GM21528 (cell line): ENCODE data around the gene ZNF536.
"Not testable (repeated sequence)": the region's sequence is repeated elsewhere in the genome, so short reads cannot be mapped to it uniquely, and the experiment has no call there.

Source experiments
- ATAC-seq: cut with Tn5 transposase; IDR thresholded peaks from one replicate; pipeline ENCODE4 v1.9.1; 2021; ENCODE audit warnings: mild to moderate bottlenecking, moderate library complexity; ENCODE audit not compliant: unreplicated experiment, low FRiP score

Gene ZNF536

GRCh38 chr19:30340771-30341561, 31.2 kb upstream of the ZNF536 start:
- no peak for ATAC-seq

DNA sequence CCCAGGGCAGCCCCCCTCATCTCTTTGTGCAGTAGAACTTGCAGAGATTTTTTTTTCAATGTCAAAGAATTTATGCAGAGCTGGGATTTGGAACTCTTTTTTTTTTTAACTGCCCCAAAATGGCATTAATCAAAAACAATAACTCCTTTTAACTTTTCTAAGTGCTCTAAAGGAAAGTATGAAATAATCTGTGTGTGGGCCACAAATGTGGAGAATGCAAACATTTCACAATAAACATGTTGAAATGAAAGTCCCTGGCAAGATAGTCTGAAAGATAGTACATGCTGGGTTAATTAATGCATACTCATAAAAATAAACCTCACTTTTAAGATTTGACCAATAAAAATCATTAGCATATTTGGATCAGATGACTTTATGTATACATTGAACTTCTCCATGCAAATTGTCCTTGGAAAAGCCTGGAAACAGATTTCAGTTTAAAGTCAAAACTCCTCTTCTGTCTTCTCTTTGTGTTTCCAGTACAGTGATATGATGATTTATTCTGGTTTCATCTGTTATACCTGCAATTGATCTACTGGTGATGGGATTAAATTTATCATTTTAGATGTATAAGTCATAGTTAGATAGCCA, 30.5 kb upstream of the ZNF536 start:
- no peak for ATAC-seq

DNA sequence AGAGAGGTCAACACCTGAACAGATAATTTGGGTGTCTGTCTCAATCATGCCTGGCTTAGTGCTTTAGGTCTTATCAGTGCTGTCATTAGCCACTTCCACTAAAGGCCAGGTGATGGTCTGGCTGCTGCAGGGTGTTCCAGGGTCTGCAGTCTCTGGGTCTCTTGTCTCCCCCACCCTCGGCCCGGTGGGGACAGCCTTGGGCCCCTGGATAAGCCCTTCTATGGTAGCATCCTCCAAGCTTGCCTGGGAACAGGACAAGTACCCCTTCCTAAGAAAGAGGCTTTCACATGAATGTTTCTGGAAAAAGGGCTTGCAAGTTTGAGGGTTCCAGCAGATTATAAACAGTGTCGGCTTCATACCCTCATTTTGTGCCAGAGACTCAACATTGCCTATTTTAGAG, 29.3 kb upstream of the ZNF536 start:
- no peak for ATAC-seq

DNA sequence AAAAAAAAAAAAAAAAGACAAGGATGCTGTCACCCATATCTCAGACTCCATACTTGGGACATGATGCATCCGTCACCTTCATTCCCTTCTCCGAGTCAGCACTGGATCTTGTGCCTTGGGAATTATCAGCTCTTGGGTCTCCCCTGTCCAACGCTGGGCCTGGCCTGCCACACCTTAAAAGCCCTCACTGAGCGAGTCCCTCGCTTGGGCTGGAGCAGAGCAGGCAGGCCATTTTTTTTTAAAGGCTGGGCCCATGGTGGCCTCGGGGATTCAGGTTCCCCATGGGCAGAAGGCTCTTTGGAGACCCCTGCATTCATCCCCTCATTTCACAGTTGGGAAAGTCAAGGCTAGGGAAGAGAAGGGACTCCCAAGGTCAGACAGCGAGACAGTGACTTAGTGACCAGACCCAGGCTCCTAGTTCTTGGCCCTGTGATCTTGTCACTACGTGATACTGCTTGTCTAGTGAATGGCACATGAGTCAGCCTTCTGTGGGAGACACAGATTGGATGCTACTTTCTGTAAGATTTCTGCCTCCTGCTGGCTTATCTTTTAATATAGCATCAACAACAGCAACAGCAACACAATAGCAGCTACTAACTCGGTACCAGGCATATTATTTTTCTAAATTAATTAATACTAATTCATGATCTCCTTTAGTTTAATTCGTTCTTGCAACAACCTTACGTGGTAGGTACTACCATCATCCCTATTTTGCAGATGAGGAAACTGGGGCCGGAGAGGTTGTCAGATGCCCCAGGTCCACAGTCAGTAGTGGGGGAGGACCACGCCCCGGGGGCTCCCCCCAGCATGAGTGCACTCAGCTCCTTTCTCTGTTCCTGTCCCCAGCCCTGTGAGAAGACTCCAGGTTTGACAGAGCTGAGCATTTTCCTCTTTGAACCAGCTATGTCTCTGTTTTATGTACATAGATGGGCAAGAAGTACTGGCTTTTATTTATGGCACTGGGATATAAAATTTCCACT, 27.4 kb upstream of the ZNF536 start:
- ATAC-seq, result no peak

DNA sequence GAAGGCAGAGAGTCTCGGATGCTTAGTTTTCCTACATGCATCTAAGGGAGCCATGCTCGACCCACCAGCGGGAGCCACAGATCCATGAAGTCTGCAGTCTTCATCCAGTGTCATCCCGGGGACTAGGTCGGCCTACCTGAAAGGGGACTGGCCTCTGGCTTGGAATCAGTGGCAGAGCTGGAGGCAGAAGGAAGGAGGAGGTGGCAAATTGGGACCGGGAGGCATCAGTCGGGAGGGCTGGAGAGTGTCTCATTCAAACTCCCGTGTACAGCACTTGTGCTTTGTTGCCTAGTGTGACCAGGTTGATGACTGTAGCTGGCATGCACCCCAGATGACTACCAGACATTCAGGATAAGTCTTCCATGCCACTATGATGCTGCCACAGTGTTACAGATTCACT, 26.5 kb upstream of the ZNF536 start:
- no peak for ATAC-seq

- not testable (repeated sequence) for ATAC-seq
Observed at GRCh38 chr19:30346468-30346867, 25.7 kb upstream of the ZNF536 start.

GRCh38 chr19:30349131-30349730, 23.0 kb upstream of the ZNF536 start:
- ATAC-seq, result no peak

DNA sequence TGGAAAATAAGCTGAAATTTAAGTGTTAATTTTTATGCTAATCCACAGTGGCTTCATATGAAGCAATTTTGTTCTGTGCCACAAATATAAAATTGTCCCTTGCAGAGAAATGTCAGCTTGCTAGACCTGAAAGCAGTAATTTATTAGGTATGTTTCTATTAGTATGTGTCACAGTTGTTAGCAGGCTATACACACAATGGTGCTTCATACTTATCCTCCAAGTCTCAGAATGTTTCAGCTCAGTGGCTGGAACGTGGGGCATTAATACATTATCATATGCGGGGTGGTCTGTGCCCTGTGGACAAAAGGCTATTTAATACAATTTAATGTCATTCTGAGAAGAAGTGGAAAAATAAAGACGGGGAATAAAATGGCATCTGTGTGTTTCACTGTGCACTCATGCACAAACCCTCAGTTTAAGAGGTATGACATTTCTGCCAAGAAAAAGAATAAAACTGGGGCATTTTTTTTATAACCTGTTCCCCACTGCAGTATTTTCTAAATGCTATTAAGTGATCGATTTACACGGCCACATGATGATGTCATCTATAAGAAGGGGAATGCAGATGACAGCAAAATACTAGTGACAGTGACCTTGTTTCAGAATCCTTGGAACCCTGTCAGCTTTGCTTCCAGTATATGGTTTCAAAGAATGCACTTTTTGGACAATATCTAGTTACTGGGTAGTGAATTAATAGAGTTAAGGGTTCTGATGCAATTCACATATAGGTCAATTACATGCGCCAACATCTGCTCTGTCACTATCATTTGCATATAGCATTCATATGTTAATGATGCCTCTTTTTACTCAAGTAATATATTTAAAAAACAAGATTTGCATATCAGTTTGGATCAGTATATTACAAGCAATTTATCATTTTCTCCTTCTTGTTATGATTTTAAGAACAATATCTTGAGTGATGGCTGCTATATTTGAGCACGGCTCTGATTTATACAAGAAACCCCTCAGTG, 21.2 kb upstream of the ZNF536 start:
- no peak for ATAC-seq

- ATAC-seq, result no peak
Observed at GRCh38 chr19:30351774-30352173, 20.4 kb upstream of the ZNF536 start.

- ATAC-seq, result no peak
Observed at GRCh38 chr19:30353394-30353945, 18.7 kb upstream of the ZNF536 start.

DNA sequence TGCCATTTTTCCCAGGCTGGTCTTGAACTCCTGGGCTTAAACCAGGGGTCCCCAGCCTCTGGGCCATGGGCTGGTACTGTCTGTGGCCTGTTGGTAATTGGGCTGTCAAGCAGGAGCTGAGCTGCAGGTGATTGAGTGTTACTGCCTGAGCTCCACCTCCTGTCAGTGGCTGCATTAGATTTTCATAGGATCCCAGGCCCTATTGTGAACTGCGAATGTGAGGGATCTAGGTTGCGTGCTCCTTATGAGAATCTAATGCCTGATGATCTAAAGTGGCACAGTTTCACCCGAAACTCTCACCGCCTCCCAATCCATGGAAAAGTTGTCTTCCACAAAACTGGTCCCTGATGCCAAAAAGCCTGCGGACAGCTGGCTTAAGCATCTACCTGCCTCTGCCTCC, 16.6 kb upstream of the ZNF536 start:
- ATAC-seq, result no peak

- ATAC-seq, result no peak
Observed at GRCh38 chr19:30356951-30357579, 15.1 kb upstream of the ZNF536 start.

DNA sequence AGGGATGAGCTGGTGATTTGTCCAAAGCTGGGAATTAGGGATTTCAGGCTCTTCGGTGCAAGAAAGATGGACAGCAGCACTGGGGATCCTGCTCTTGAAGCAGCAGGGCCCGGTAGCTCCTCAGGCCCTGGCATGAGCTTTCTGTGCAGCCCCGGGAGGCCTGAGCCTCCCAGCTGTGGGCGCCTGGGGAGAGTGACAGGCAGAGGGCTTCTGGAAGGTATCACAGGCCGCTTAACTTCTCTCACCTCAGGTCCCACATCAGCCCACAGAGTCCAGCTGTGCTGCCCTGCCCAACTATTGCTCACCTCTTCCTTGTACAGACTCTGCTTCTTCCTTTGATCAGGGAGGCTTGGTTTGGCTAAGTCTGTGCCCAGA, 14.6 kb upstream of the ZNF536 start:
- ATAC-seq, result no peak

DNA sequence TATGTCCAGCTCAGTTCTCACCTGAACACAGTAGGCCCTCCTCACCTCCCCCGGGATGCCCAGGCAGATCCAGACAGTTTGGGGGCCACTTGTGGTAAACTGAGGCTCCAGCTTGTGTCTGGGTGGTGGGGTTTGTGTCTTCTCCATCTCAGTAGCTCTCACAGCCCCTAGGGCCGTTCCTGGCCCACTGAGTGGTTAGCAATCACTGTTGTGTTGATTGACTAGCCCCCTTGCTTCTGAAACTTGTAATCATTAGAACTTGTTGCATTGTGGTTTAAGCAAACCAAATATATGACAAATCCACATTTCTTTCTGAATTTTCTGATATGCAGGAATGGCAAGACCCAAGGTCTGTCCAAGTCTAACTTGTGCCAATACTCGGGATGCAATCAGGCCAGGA, 13.9 kb upstream of the ZNF536 start:
- ATAC-seq, result no peak

DNA sequence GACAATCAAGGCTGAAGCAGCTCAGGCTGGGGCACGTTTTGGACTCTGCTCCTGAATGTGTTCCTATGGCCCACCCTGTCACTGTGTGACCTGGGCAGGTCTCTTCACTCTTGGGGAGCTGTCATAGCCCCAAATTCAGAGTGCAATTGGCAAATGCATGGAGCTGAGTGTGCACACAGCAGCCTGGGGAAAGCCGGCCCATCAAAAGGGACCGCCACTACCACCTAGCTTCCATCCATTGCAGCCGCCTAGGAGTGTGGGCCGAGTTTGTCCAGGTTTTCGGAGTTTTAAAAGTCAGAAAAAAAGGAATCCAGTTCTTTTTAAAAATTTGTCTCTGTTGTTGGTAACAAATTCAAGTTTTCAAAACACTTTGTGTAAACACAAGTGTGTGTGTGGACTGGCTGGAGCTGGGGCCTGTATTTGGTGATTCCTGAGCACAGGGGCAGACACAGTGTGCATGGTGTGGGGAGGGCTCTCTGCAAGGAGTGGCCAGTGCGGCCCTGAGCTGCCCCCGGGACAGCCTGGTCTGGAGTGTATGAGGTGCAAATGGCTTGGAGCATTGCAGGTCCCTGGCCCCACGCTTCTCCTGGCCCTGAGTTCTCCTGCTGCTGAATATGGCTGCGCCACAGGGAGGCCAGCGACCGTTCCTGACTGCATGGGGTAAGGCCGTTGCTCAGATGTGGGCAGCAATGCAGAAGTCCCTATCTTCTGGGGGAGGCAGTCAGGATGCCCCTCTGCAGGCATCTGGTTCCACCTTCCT, 13.2 kb upstream of the ZNF536 start:
- no peak for ATAC-seq

GRCh38 chr19:30359936-30360335, 12.2 kb upstream of the ZNF536 start:
- no peak for ATAC-seq

DNA sequence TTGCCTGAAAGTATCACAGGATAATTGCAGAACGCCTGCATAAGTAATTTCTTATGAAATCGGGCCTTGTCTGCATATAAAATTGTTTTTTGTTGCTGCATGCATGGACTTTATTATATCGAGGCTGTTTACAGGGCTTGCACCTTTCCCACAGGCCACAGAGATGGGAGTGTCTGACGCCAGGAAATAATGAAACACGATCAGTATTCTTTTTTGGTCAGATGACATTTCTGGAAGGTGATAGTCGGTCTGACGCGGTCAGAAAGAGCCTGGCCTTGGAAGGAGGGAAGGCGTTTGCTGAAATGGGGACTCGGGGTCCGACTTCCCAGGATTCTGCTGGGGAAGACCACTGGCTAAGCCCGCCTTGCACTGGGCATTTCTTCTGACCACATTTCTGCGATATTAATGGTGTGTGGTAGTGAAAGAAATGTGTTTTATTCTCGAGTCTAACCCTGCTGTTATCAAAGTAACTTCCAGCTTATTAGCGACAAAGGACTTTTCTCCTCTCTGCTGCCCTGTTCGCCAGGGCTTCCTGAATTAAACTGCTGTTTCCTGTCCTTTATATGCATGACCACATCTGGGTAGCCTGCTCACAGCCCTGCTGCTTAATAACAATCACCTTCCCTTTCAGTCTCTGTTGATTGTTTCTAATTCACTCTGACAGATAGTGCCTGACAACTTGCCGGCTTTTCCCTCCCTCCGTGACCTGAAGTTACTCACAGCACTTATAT, 11.6 kb upstream of the ZNF536 start:
- no peak for ATAC-seq

- ATAC-seq, result no peak
Observed at GRCh38 chr19:30361107-30361447, 11.1 kb upstream of the ZNF536 start.
